HepG2 (cell line): Measurements from ENCODE around the gene PCBP1. TPM values are rescaled to one million over a fixed set of nuclear protein-coding genes. Genes with fewer than 3 reads are reported as not detected.

ENCODE experiments used
- ATAC-seq: fragments of 200-7000 bp; cut with Tn5 transposase; 3 replicates; pipeline ENCODE4 v1.9.1; 2020; ENCODE audit warnings: mild to moderate bottlenecking, moderate library complexity
- BruUV-seq: library from RNA; stranded (reverse); fragments of 400-500 nt; replicated peaks from 2 replicates; lab custom pipeline; 2021; lab: Mats Ljungman, UMichigan
- CTCF ChIA-PET: fragments of 300-600 bp; formaldehyde crosslinking; extraction: SDS; loops from one replicate; lab custom pipeline; 2021; ENCODE audit warnings: low total read pairs, inconsistent platforms, low intra/inter-chr PET ratio; lab: Yijun Ruan, JAX
- POLR2A ChIA-PET: fragments of 350-600 bp; sonication (Branson Sonifier 250); formaldehyde crosslinking; loops from one replicate; lab custom pipeline; 2020; ENCODE audit warnings: antibody characterized with exemption, inconsistent platforms; lab: Yijun Ruan, JAX
- DNase-seq: peaks from one replicate; pipeline ENCODE4 v3.0.0-alpha.2; 2015; ENCODE audit warnings: low spot score
- FAIRE-seq: peaks from 3 replicates; lab custom pipeline; 2011; peaks lifted over from hg19 to GRCh38; lab: Jason Lieb, UNC
- H2AFZ ChIP-seq: one replicate; pipeline ENCODE4 v1.6.1; 2011; ENCODE audit warnings: low read length, inconsistent platforms
- H3K27ac ChIP-seq: fragments of 300-600 bp; 3 replicates; pipeline ENCODE4 v1.8.0; 2011; ENCODE audit warnings: mixed run types, mild to moderate bottlenecking, mixed read lengths, low read length, inconsistent platforms; ENCODE audit not compliant: insufficient read depth; ENCODE audit errors: extremely low read length
- H3K27me3 ChIP-seq, 2 experiments: fragments of 200-600 bp in 1 of 2; 2 replicates in 1 of 2; 3 replicates in 1 of 2; pipeline versions ENCODE4 v1.6.0 to v1.8.0; 2011; ENCODE audit warnings: low read length in 2 of 2, mild to moderate bottlenecking in 2 of 2, moderate library complexity in 2 of 2, inconsistent platforms in 1 of 2; ENCODE audit not compliant: insufficient read depth in 2 of 2, control insufficient read depth in 1 of 2
- H3K36me3 ChIP-seq, 2 experiments: fragments of 200-600 bp in 1 of 2; replicated peaks in 1 of 2; 2 replicates in 1 of 2; 3 replicates in 1 of 2; pipeline versions ENCODE4 v1.5.1 to v1.8.0; 2011; ENCODE audit warnings: low read length in 2 of 2, inconsistent platforms in 1 of 2; ENCODE audit not compliant: insufficient read depth in 2 of 2, control insufficient read depth in 1 of 2
- H3K4me1 ChIP-seq: 2 replicates; pipeline ENCODE4 v1.5.1; 2012; ENCODE audit warnings: low read length, inconsistent platforms; ENCODE audit not compliant: insufficient read depth
- H3K4me2 ChIP-seq: 2 replicates; pipeline ENCODE4 v1.6.0; 2011; ENCODE audit warnings: low read depth, low read length, inconsistent platforms
- H3K4me3 ChIP-seq, 3 experiments: fragments of 200-600 bp in 1 of 3; sonication (generic), shearing (Covaris generic) in 1 of 3; replicated peaks in 1 of 3; 2 replicates each; pipeline ENCODE4 v1.5.1; 2011 to 2016; ENCODE audit warnings: low read length in 3 of 3, inconsistent platforms in 2 of 3, low read depth in 2 of 3, mild to moderate bottlenecking in 2 of 3, control low read depth in 1 of 3, mixed read lengths in 1 of 3; ENCODE audit not compliant: insufficient read depth in 1 of 3
- H3K79me2 ChIP-seq: one replicate; pipeline ENCODE4 v1.6.1; 2011; ENCODE audit warnings: low read length, inconsistent platforms; ENCODE audit not compliant: insufficient read depth
- H3K9ac ChIP-seq: 2 replicates; pipeline ENCODE4 v1.6.0; 2011; ENCODE audit warnings: mild to moderate bottlenecking, low read depth, low read length, inconsistent platforms; ENCODE audit not compliant: insufficient read depth
- H3K9me3 ChIP-seq: 2 replicates; pipeline ENCODE4 v1.5.1; 2012; ENCODE audit warnings: mild to moderate bottlenecking, low read length
- H4K20me1 ChIP-seq: 2 replicates; pipeline ENCODE4 v1.6.0; 2011; ENCODE audit warnings: inconsistent platforms, mild to moderate bottlenecking, low read length, moderate library complexity; ENCODE audit not compliant: insufficient read depth
- CTCF ChIP-seq: sonication (generic); formaldehyde crosslinking; IDR thresholded peaks from 2 replicates; pipeline ENCODE4 v1.5.0; 2020; ENCODE audit warnings: mild to moderate bottlenecking, missing genetic modification reagents, moderate library complexity
- FIP1L1 ChIP-seq: fragments of 200-400 bp; formaldehyde crosslinking; IDR thresholded peaks from 2 replicates; pipeline ENCODE4 v1.6.1; 2018; ENCODE audit warnings: low read depth, mild to moderate bottlenecking, low read length, moderate library complexity, borderline replicate concordance; ENCODE audit not compliant: insufficient read depth
- HMGA1 ChIP-seq: sonication (generic); formaldehyde crosslinking; conservative IDR thresholded peaks from 2 replicates; pipeline ENCODE4 v1.4.0; 2020; ENCODE audit warnings: missing genetic modification reagents
- MAFG ChIP-seq: sonication (generic); formaldehyde crosslinking; IDR thresholded peaks from 2 replicates; pipeline ENCODE4 v1.5.1; 2020; ENCODE audit warnings: mild to moderate bottlenecking, missing genetic modification reagents
- MYPOP ChIP-seq: sonication (generic); formaldehyde crosslinking; IDR thresholded peaks from 2 replicates; pipeline ENCODE4 v1.8.1; 2023; ENCODE audit warnings: mild to moderate bottlenecking, moderate library complexity, missing genetic modification reagents
- NFE2L1 ChIP-seq: sonication (generic); formaldehyde crosslinking; IDR thresholded peaks from 2 replicates; pipeline ENCODE4 v1.4.0; 2020; ENCODE audit warnings: missing genetic modification reagents, mild to moderate bottlenecking, borderline replicate concordance
- RARA ChIP-seq: IDR thresholded peaks from 2 replicates; pipeline ENCODE4 v1.6.1; 2016; ENCODE audit warnings: missing genetic modification reagents, missing compliant biosample characterization
- SRSF4 ChIP-seq: fragments of 200-400 bp; formaldehyde crosslinking; IDR thresholded peaks from one replicate; pipeline ENCODE4 v1.6.1; 2018; ENCODE audit warnings: mild to moderate bottlenecking, low read depth, low read length, moderate library complexity; ENCODE audit not compliant: poor library complexity, severe bottlenecking
- ZMYM4 ChIP-seq: sonication (generic); formaldehyde crosslinking; IDR thresholded peaks from 2 replicates; pipeline ENCODE4 v1.8.1; 2023; ENCODE audit warnings: mild to moderate bottlenecking, missing genetic modification reagents
- ZNF136 ChIP-seq: sonication (generic); formaldehyde crosslinking; IDR thresholded peaks from 2 replicates; pipeline ENCODE4 v1.8.1; 2022; ENCODE audit warnings: low read depth, mild to moderate bottlenecking, moderate library complexity, missing genetic modification reagents
- ZNF441 ChIP-seq: sonication (generic); formaldehyde crosslinking; IDR thresholded peaks from 2 replicates; pipeline ENCODE4 v1.7.0; 2021; ENCODE audit warnings: missing genetic modification reagents, borderline replicate concordance
- ZNF460 ChIP-seq: sonication (generic); formaldehyde crosslinking; IDR thresholded peaks from 2 replicates; pipeline ENCODE4 v1.5.1; 2020; ENCODE audit warnings: missing genetic modification reagents, mild to moderate bottlenecking, borderline replicate concordance
- ZNF580 ChIP-seq: IDR thresholded peaks from 2 replicates; pipeline ENCODE4 v1.6.1; 2016; ENCODE audit warnings: low read depth, borderline replicate concordance
- ZNF746 ChIP-seq: sonication (generic); formaldehyde crosslinking; IDR thresholded peaks from 2 replicates; pipeline ENCODE4 v1.8.0; 2022; ENCODE audit warnings: mild to moderate bottlenecking, missing genetic modification reagents
- ZNF780A ChIP-seq: sonication (generic); formaldehyde crosslinking; IDR thresholded peaks from 2 replicates; pipeline ENCODE4 v1.8.0; 2022; ENCODE audit warnings: mild to moderate bottlenecking, missing genetic modification reagents, moderate library complexity
- WGBS: methylation state at CpG from one replicate; pipeline ENCODE4 v1.1.6; 2017; ENCODE audit warnings: low lambda C conversion rate; 5-methylcytosine and 5-hydroxymethylcytosine counted together
- in situ Hi-C: cut with HindIII; loops from 2 replicates; pipeline ENCODE4 v1.10.0; 2017; ENCODE audit warnings: low pct_unique_long_range_greater_than_20kb; ENCODE audit not compliant: extremely low pct_ligation_motif_present
- intact Hi-C: fragments of 100-400 bp; cut with micrococcal nuclease; formaldehyde crosslinking; loops from one replicate; pipeline ENCODE4 v1.10.0; 2022; ENCODE audit not compliant: unreplicated experiment
- polyA plus RNA-seq, 8 experiments: library from polyadenylated mRNA; depleted of rRNA in 3 of 8; stranded (reverse) in 7 of 8; unstranded in 1 of 8; fragments of >200 nt; fragmentation: Illumina TruSeq in 4 of 8; extraction: Trizol in 4 of 8; gene quantifications; 2 replicates each; pipeline versions ENCODE4 v1.2.1 to v1.2.3, GENCODE V29; 2011 to 2016; ENCODE audit warnings: low read depth in 4 of 8, missing spikeins in 1 of 8, mixed read lengths in 1 of 8; ENCODE audit not compliant: insufficient read depth in 1 of 8
- total RNA-seq, 5 experiments: library from RNA; depleted of rRNA; stranded (reverse); fragments of >200 nt; fragmentation: Illumina TruSeq; extraction: Trizol; gene quantifications; 2 replicates each; pipeline ENCODE4 v1.2.3, GENCODE V29; 2016; ENCODE audit warnings: low read depth in 1 of 5
- TF ChIP-seq, protein P1 (sequence below): sonication (generic); formaldehyde crosslinking; IDR thresholded peaks from 2 replicates; pipeline ENCODE4 v1.5.1; 2020; ENCODE audit warnings: missing genetic modification reagents, mild to moderate bottlenecking, borderline replicate concordance
- TF ChIP-seq, protein P2 (sequence below): IDR thresholded peaks from 2 replicates; pipeline ENCODE4 v1.6.1; 2016; ENCODE audit warnings: mild to moderate bottlenecking, missing biosample characterization, missing genetic modification reagents

PCBP1 gene
- total and polyA plus RNA-seq, 2 of the 13 experiments (the other 11 are each of a cell fraction or from before 2014, with no cell fraction given), result 32.0 to 137 TPM

DNA sequence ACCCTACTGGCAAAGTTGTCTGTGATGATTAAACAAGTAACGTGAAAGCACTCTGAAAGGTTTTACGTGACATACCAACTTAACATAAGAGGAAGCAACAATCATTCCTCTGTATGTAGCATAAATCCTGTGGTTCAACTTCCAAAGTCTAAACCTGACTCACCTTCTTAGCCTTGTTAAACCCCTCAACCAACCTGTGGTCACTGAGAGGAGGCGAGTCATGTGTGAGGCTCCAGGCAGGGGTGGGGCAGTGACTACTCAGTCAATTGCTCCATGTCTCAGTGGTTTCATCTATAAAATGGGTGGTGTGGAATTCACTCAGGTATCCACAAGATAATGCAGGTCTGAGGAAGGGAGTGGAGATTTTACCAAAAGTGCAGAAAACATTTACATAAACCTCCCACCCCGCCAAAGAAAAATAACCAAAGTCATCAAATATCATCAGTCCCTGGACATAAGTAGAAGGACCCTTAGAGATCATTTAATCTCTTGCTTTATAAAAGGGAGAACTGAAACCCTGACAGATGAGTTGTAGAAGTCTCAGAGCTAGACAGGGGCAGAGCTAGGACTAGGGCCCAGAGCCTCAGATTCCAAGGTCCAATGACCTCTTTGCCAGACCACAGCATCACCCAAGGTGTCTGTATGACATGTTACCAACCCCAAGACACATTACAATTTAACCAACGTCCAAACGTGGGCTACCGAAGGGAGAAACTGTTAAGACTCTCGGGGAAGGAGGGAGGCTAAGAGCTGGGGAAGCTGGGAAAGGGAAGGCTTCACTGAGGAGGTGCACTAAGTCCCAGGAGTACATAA, 3.7 kb upstream of the PCBP1 start:
- H3K9ac ChIP-seq, result no peak overlapping the region
- TF ChIP-seq, protein P1, sequence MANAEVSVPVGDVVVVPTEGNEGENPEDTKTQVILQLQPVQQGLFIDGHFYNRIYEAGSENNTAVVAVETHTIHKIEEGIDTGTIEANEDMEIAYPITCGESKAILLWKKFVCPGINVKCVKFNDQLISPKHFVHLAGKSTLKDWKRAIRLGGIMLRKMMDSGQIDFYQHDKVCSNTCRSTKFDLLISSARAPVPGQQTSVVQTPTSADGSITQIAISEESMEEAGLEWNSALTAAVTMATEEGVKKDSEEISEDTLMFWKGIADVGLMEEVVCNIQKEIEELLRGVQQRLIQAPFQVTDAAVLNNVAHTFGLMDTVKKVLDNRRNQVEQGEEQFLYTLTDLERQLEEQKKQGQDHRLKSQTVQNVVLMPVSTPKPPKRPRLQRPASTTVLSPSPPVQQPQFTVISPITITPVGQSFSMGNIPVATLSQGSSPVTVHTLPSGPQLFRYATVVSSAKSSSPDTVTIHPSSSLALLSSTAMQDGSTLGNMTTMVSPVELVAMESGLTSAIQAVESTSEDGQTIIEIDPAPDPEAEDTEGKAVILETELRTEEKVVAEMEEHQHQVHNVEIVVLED (CRISPR knock-in tag), result peak; percentile 43; the same call in 1 of the 2 replicates
- TF ChIP-seq, protein P2, sequence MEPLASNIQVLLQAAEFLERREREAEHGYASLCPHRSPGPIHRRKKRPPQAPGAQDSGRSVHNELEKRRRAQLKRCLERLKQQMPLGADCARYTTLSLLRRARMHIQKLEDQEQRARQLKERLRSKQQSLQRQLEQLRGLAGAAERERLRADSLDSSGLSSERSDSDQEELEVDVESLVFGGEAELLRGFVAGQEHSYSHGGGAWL (CRISPR knock-in tag), result no peak
- TF ChIP-seq RARA (CRISPR knock-in tag), result 0 out of 2 replicates have a peak, but pooled peaks have one; percentile 6
- TF ChIP-seq SRSF4, result no peak
- TF ChIP-seq HMGA1, result no peak
- no peak for TF ChIP-seq ZMYM4 (CRISPR knock-in tag)
- no peak for TF ChIP-seq ZNF460 (CRISPR knock-in tag)
- no peak for TF ChIP-seq FIP1L1
- TF ChIP-seq ZNF441 (CRISPR knock-in tag), result no peak
- no peak for TF ChIP-seq MAFG (CRISPR knock-in tag)
- TF ChIP-seq ZNF136 (CRISPR knock-in tag), result 0 out of 2 replicates have a peak, but pooled peaks have one; percentile 51
- no peak for TF ChIP-seq NFE2L1 (CRISPR knock-in tag)
- no peak for TF ChIP-seq ZNF780A (CRISPR knock-in tag)
- TF ChIP-seq ZNF746, result no peak
- no peak for TF ChIP-seq CTCF
- no peak for TF ChIP-seq ZNF580 (CRISPR knock-in tag)
- TF ChIP-seq MYPOP (CRISPR knock-in tag), result no peak

More for the DNA sequence above, 3.7 kb upstream of the PCBP1 start:
- H4K20me1 ChIP-seq, result no peaks in the 10 kb centered on the region; the same call in 1 of the 2 replicates
- 77% methylated on average over 8 of the region's 8 CpGs for WGBS
- intact Hi-C loops, result no loop called here
- H3K9me3 ChIP-seq, result no peaks in the 10 kb centered on the region
- BruUV-seq, result no TSS peak
- peak; percentile 87 for DNase-seq
- H3K4me3 ChIP-seq, result no peak overlapping the region
- ChIA-PET CTCF (no interaction called here), POLR2A (interaction anchor here (1.2 to 24.7 kb wide), 12 partner anchors 8 to 210 kb away, joined by 6 to 423 read pairs (median 17); partner anchors contain the start of genes MXD1 and SNRPG)
- H3K27me3 ChIP-seq, result no peaks in the 10 kb centered on the region; a peak in 1 of 5 replicates
- peaks cover 44% of the 10 kb centered on the region for H3K4me1 ChIP-seq
- H3K27ac ChIP-seq, result peak overlapping the region; percentile 44
- H3K36me3 ChIP-seq, result peaks cover 13 to 48% of the 10 kb centered on the region in 2 experiments
- no peak overlapping the region for H2AFZ ChIP-seq
- peaks cover 31% of the 10 kb centered on the region for H3K79me2 ChIP-seq
- in situ Hi-C loops, result no loop called here
- FAIRE-seq, result peak; percentile 15
- ATAC-seq, result peak; percentile 1; the same call in 1 of the 3 replicates
- H3K4me2 ChIP-seq, result peak overlapping the region; percentile 92
